ENCODE data around the gene MFN2.

GRCh38 chr1:11946647-11947046, 33.6 kb upstream of the MFN2 start:
- TF ChIP-seq ZNF274 (IDR thresholded peaks at IDR 0.05; ENCODE audit: low read depth, low read length) (no peak), SUZ12 (IDR thresholded peaks at IDR 0.05; ENCODE audit: extremely low read depth, insufficient read depth, insufficient read length) (no peak), YY1 (IDR thresholded peaks at IDR 0.05; ENCODE audit: insufficient read depth, insufficient read length) (no peak)

Data from NT2/D1 (cell line).